ENCODE data around the gene ACSS3.
"Not testable (repeated sequence)": the region's sequence is repeated elsewhere in the genome, so short reads cannot be mapped to it uniquely, and the experiment has no call there.

Gene ACSS3

GRCh38 chr12:81095501-81096232 is 17.8 kb downstream of the ACSS3 start:
- DNase-seq (ENCODE audit: low read depth): no peak

GRCh38 chr12:81105687-81106086 is 27.8 kb downstream of the ACSS3 start:
- no peak for DNase-seq (ENCODE audit: low read depth)

- no peak for DNase-seq (ENCODE audit: low read depth)
Observed at GRCh38 chr12:81114226-81114625, 36.3 kb downstream of the ACSS3 start.

- DNase-seq (ENCODE audit: low read depth): not testable (repeated sequence)
Observed at GRCh38 chr12:81119069-81119468, 41.2 kb downstream of the ACSS3 start.

GRCh38 chr12:81120961-81121360 is 43.1 kb downstream of the ACSS3 start:
- DNase-seq (ENCODE audit: low read depth): no peak

GRCh38 chr12:81123611-81124010 is 45.7 kb downstream of the ACSS3 start:
- no peak for DNase-seq (ENCODE audit: low read depth)

- no peak for DNase-seq (ENCODE audit: low read depth)
Observed at GRCh38 chr12:81125691-81126090, 47.8 kb downstream of the ACSS3 start.

GRCh38 chr12:81128930-81129554 is 51.2 kb downstream of the ACSS3 start:
- DNase-seq (ENCODE audit: low read depth): no peak

GRCh38 chr12:81136519-81136918 is 58.6 kb downstream of the ACSS3 start:
- DNase-seq (ENCODE audit: low read depth): no peak

- DNase-seq (ENCODE audit: low read depth): no peak
Observed at GRCh38 chr12:81137801-81138200, 59.9 kb downstream of the ACSS3 start.

GRCh38 chr12:81141217-81141616 is 63.3 kb downstream of the ACSS3 start:
- DNase-seq (ENCODE audit: low read depth): no peak

- no peak for DNase-seq (ENCODE audit: low read depth)
Observed at GRCh38 chr12:81143057-81143456, 65.2 kb downstream of the ACSS3 start.

- no peak for DNase-seq (ENCODE audit: low read depth)
Observed at GRCh38 chr12:81146228-81147225, 68.6 kb downstream of the ACSS3 start.

- DNase-seq (ENCODE audit: low read depth): no peak
Observed at GRCh38 chr12:81147292-81147919, 69.5 kb downstream of the ACSS3 start.

GRCh38 chr12:81150382-81150781 is 72.5 kb downstream of the ACSS3 start:
- DNase-seq (ENCODE audit: low read depth): no peak

- DNase-seq (ENCODE audit: low read depth): no peak
Observed at GRCh38 chr12:81159856-81160255, 82.0 kb downstream of the ACSS3 start.

GRCh38 chr12:81161680-81162079 is 83.8 kb downstream of the ACSS3 start:
- DNase-seq (ENCODE audit: low read depth): no peak

GRCh38 chr12:81162391-81163136 is 84.7 kb downstream of the ACSS3 start:
- no peak for DNase-seq (ENCODE audit: low read depth)

GRCh38 chr12:81164827-81165226 is 86.9 kb downstream of the ACSS3 start:
- no peak for DNase-seq (ENCODE audit: low read depth)

GRCh38 chr12:81166790-81167189 is 88.9 kb downstream of the ACSS3 start:
- no peak for DNase-seq (ENCODE audit: low read depth)

GRCh38 chr12:81167694-81168093 is 89.8 kb downstream of the ACSS3 start:
- DNase-seq (ENCODE audit: low read depth): no peak
